ENCODE results near the gene ATG4B. TPM values are rescaled to one million over a fixed set of nuclear protein-coding genes. Genes with fewer than 3 reads are reported as not detected.

The ATG4B gene
- polyA plus RNA-seq, 1 donor from 2014 or later, result 128 TPM

- Histone ChIP-seq H3K27ac (ENCODE audit: low read length) (no peak overlapping the region), H4K20me1 (ENCODE audit: insufficient read depth) (no peaks in the 10 kb centered on the region), H2AFZ (ENCODE audit: low read depth, low read length) (no peak overlapping the region), H3K9ac (ENCODE audit: low read length) (no peak overlapping the region), H3K27me3 (ENCODE audit: insufficient read depth, low read depth, low read length) (no peaks in the 10 kb centered on the region), H3K36me3 (ENCODE audit: insufficient read depth, low read length) (no peaks in the 10 kb centered on the region), H3K79me2 (replicated peaks; ENCODE audit: insufficient read depth, low read length) (peaks cover 40% of the 10 kb centered on the region), H3F3A (ENCODE audit: insufficient read depth, low read length, poor library complexity, severe bottlenecking) (no peaks in the 10 kb centered on the region), H3K4me3 (ENCODE audit: low read length) (no peak overlapping the region), H3K9me3 (ENCODE audit: low read length) (no peaks in the 10 kb centered on the region), H3K9me2 (ENCODE audit: insufficient read depth, low read length) (no peaks in the 10 kb centered on the region), H3K4me2 (ENCODE audit: low read length) (no peak overlapping the region)
- no peak for TF ChIP-seq REST (IDR thresholded peaks at IDR 0.05; ENCODE audit: borderline replicate concordance)
- TF ChIP-seq, protein P1, sequence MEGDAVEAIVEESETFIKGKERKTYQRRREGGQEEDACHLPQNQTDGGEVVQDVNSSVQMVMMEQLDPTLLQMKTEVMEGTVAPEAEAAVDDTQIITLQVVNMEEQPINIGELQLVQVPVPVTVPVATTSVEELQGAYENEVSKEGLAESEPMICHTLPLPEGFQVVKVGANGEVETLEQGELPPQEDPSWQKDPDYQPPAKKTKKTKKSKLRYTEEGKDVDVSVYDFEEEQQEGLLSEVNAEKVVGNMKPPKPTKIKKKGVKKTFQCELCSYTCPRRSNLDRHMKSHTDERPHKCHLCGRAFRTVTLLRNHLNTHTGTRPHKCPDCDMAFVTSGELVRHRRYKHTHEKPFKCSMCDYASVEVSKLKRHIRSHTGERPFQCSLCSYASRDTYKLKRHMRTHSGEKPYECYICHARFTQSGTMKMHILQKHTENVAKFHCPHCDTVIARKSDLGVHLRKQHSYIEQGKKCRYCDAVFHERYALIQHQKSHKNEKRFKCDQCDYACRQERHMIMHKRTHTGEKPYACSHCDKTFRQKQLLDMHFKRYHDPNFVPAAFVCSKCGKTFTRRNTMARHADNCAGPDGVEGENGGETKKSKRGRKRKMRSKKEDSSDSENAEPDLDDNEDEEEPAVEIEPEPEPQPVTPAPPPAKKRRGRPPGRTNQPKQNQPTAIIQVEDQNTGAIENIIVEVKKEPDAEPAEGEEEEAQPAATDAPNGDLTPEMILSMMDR (IDR thresholded peaks at IDR 0.05; ENCODE audit: poor library complexity, severe bottlenecking), result no peak
- no peak for TF ChIP-seq POLR2AphosphoS5 (IDR thresholded peaks at IDR 0.05)
- no peak for TF ChIP-seq MXI1 (conservative IDR thresholded peaks at IDR 0.05; ENCODE audit: poor library complexity, severe bottlenecking)
- no peak for TF ChIP-seq EP300 (conservative IDR thresholded peaks at IDR 0.05; ENCODE audit: poor library complexity, severe bottlenecking)
- no peak for TF ChIP-seq RAD21 (conservative IDR thresholded peaks at IDR 0.05)
- no peak for TF ChIP-seq EZH2 (IDR thresholded peaks at IDR 0.05; ENCODE audit: borderline replicate concordance, insufficient read depth, low read length, poor library complexity, severe bottlenecking)
- no peak for TF ChIP-seq TAF1 (IDR thresholded peaks at IDR 0.05; ENCODE audit: low read depth)
- TF ChIP-seq SMC3 (conservative IDR thresholded peaks at IDR 0.05; ENCODE audit: poor library complexity), result no peak
These were observed 7.8 kb downstream of the ATG4B start for GRCh38 chr2:241645056-241645914.

DNA sequence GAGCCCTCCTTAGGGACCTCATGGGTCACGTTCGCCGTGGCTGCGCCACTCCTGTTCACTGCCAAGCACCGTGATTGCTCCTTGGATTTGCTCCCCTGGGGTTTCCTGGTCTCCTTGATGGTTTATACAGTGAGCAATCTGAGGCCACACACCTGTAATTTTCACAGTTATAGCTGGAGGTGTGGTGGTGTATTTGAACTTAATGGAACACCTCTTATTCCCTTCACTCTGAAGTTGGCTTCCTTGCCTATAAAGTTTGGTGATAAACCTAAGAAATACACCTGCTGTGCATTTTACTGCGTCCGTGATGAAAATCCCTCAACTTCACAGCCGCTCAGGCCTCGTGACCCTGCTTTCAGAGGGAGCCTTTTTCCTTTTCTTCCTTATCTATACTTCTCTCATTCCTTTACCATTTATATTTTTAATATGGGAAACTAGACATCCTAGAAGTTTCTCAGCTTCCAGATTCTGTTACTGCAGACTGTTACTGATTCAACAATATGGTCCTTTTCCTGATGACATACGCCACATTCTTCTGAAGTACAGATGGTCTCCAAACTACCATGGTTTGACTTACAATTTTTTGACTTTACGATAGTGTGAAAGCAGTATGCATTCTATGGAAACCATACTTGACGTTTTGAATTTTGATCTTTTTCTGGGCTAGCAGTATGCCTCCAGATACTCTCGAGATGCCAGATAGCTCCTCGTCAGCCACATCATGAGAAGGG is 8.6 kb downstream of the ATG4B start:
- Histone ChIP-seq H4K20me1 (ENCODE audit: insufficient read depth) (no peaks in the 10 kb centered on the region), H3K79me2 (replicated peaks; ENCODE audit: insufficient read depth, low read length) (peaks cover 33% of the 10 kb centered on the region), H3K27ac (ENCODE audit: low read length) (no peak overlapping the region), H3K27me3 (ENCODE audit: insufficient read depth, low read depth, low read length) (no peaks in the 10 kb centered on the region), H3K9ac (ENCODE audit: low read length) (no peak overlapping the region), H3K36me3 (ENCODE audit: insufficient read depth, low read length) (no peaks in the 10 kb centered on the region), H3K9me3 (ENCODE audit: low read length) (no peaks in the 10 kb centered on the region), H3K9me2 (ENCODE audit: insufficient read depth, low read length) (no peaks in the 10 kb centered on the region), H3K4me2 (ENCODE audit: low read length) (no peak overlapping the region), H3K4me3 (ENCODE audit: low read length) (no peak overlapping the region), H3F3A (ENCODE audit: insufficient read depth, low read length, poor library complexity, severe bottlenecking) (no peaks in the 10 kb centered on the region), H2AFZ (ENCODE audit: low read depth, low read length) (no peak overlapping the region)
- TF ChIP-seq REST (IDR thresholded peaks at IDR 0.05; ENCODE audit: borderline replicate concordance), result no peak
- TF ChIP-seq MXI1 (conservative IDR thresholded peaks at IDR 0.05; ENCODE audit: poor library complexity, severe bottlenecking), result no peak
- TF ChIP-seq RAD21 (conservative IDR thresholded peaks at IDR 0.05), result no peak
- no peak for TF ChIP-seq POLR2AphosphoS5 (IDR thresholded peaks at IDR 0.05)
- no peak for TF ChIP-seq TAF1 (IDR thresholded peaks at IDR 0.05; ENCODE audit: low read depth)
- TF ChIP-seq, protein P1 (IDR thresholded peaks at IDR 0.05; ENCODE audit: poor library complexity, severe bottlenecking), result no peak
- TF ChIP-seq EP300 (conservative IDR thresholded peaks at IDR 0.05; ENCODE audit: poor library complexity, severe bottlenecking), result no peak
- no peak for TF ChIP-seq SMC3 (conservative IDR thresholded peaks at IDR 0.05; ENCODE audit: poor library complexity)
- no peak for TF ChIP-seq EZH2 (IDR thresholded peaks at IDR 0.05; ENCODE audit: borderline replicate concordance, insufficient read depth, low read length, poor library complexity, severe bottlenecking)

All from neural cell (in vitro differentiated cells).